ENCODE measurements around the gene CDC73.
"Not testable (repeated sequence)": the region's sequence is repeated elsewhere in the genome, so short reads cannot be mapped to it uniquely, and the experiment has no call there.

CDC73 gene

DNA sequence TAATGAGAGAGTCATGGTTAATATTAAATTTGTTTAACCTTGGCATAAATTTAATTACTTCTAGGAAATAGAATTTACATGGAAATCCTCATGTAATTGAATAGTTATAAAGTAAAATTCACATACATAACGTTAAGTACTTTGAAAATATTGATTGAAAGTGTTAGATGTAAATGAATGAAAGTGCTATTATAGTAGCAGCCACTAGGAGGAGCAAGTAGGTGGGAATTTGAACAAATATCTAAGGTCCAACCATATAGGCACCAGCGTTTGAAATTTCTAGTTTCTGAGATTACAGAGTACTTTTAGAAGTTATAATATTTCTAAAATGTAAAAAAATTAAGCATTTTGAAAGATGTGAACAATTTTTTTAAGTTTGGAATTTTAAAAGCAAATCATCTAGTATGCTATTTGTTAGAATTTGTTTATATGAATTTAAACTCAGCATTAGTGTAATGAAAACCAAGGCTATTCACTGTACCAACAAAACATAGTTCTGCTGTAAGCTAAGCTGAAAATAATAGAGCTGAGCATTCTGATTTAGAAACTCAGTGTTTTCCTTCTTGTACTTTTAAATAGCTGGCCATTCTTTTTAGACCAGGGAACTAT, 61.3 kb downstream of the CDC73 start:
- H3K4me3 ChIP-seq (ENCODE audit: control insufficient read depth, low read depth, low read length), result no peak overlapping the region
- TF ChIP-seq, protein P1, sequence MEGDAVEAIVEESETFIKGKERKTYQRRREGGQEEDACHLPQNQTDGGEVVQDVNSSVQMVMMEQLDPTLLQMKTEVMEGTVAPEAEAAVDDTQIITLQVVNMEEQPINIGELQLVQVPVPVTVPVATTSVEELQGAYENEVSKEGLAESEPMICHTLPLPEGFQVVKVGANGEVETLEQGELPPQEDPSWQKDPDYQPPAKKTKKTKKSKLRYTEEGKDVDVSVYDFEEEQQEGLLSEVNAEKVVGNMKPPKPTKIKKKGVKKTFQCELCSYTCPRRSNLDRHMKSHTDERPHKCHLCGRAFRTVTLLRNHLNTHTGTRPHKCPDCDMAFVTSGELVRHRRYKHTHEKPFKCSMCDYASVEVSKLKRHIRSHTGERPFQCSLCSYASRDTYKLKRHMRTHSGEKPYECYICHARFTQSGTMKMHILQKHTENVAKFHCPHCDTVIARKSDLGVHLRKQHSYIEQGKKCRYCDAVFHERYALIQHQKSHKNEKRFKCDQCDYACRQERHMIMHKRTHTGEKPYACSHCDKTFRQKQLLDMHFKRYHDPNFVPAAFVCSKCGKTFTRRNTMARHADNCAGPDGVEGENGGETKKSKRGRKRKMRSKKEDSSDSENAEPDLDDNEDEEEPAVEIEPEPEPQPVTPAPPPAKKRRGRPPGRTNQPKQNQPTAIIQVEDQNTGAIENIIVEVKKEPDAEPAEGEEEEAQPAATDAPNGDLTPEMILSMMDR (IDR thresholded peaks at IDR 0.05; ENCODE audit: control insufficient read depth, insufficient read depth, low read depth, low read length, missing control alignments), result peak; percentile 68
- DNase-seq (ENCODE audit: low read depth), result no peak

DNA sequence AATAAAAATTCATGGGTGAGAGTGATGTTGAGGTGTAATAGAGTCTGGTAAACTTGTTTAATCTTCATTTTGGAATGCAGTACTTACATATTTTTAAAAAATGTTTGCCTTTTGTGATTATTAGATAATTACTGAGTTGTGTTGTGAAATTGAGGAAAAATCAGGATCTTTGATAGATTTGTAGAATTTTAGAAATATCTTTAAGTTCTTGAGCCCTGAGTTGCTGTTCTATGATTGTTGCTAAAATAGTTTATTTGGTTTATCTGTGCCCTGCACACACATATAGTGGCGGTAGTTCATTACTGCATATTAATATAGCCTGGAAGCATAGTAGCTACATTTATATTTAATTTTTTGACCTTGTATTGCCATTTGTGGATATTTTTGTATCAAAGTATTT, 62.9 kb downstream of the CDC73 start:
- TF ChIP-seq, protein P1 (IDR thresholded peaks at IDR 0.05; ENCODE audit: control insufficient read depth, insufficient read depth, low read depth, low read length, missing control alignments), result no peak
- no peak overlapping the region for H3K4me3 ChIP-seq (ENCODE audit: control insufficient read depth, low read depth, low read length)
- no peak for DNase-seq (ENCODE audit: low read depth)

DNA sequence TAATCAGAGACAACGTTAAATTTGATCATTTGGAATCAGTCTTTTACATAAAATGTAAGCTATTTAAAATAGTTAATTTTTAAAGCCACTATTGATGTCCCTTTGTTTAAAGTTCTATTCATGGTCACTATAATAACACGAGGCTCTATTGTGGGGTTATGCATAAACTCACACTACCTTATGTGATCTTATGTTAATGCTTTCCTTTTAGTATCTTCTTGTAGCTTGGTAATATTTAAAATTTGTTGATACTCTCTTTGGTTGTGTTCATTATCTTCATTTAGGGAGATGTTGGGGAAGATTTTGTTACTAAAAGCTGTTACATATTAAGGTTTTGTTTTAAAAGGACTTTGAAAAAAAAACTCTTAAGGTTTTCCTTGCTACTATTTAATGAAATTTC, 63.4 kb downstream of the CDC73 start:
- TF ChIP-seq, protein P1 (IDR thresholded peaks at IDR 0.05; ENCODE audit: control insufficient read depth, insufficient read depth, low read depth, low read length, missing control alignments), result no peak
- H3K4me3 ChIP-seq (ENCODE audit: control insufficient read depth, low read depth, low read length), result no peak overlapping the region
- DNase-seq (ENCODE audit: low read depth), result no peak

DNA sequence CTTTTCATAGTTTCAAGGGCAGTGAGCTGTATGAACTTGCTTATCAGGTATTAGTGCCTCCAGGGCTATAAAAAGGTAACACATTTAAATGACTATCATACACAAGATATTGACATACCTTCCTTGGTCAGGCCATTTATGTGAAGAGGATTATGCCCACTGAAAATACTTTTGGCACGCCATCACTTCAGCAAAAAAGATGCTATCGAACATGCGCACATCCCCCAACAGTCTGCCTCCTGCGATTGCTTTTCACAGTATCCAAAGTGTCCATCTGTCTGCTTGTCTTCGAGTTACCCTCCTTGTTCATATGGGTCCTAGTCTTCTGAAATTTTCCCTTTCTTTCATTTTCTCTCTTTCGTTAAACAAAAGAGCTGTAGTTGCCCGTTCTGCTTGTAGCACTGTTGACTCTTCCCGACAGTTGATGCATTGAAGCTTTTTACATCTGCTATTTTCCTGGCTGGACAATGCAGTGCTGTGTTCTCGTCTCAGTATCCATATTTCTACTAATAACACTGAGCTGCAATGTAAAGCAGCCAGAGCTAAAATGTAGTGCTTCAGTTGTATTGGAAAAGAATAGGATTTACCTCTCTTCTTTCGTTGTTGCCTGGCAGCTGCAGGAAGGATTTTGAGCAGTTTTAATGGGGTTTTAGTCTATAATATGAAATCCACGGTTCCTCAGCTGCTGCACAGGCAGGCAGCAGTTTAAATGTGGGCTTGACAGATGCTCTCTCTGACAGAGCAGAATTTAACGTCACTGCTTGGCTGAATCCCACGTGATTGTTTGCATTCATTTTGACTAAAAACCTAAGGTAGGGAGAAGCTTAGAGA, 64.3 kb downstream of the CDC73 start, which contains the start of gene B3GALT2:
TSS of gene B3GALT2 (minus strand) at position 713 of the 831 bp plus-strand sequence. CDS start 5,051 bp downstream, outside the sequence.
- peak within 1 kb of the TSS; percentile 28 for H3K4me3 ChIP-seq (ENCODE audit: control insufficient read depth, low read depth, low read length)
- no peak for DNase-seq (ENCODE audit: low read depth)
- TF ChIP-seq, protein P1 (IDR thresholded peaks at IDR 0.05; ENCODE audit: control insufficient read depth, insufficient read depth, low read depth, low read length, missing control alignments), result no peak

DNA sequence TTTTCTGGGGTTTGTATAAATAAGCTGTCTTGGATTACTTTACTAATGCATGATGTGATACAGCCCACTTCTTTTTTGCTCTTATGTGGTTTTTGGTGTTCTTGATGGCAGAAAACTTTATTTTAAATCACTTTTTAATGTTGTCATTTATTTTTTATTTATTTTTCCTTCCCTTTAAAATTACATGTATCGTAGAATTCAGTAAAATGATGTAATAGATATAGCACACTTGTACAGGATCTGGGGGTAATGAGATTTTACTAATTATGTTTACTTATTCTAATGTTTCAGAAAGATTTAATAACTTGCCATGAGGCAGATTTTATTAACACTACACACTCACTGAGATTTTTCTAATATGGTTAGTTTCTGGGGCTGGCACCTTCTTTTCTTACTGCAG, 65.3 kb downstream of the CDC73 start:
- TF ChIP-seq, protein P1 (IDR thresholded peaks at IDR 0.05; ENCODE audit: control insufficient read depth, insufficient read depth, low read depth, low read length, missing control alignments), result no peak
- DNase-seq (ENCODE audit: low read depth), result no peak
- H3K4me3 ChIP-seq (ENCODE audit: control insufficient read depth, low read depth, low read length), result no peak overlapping the region

DNA sequence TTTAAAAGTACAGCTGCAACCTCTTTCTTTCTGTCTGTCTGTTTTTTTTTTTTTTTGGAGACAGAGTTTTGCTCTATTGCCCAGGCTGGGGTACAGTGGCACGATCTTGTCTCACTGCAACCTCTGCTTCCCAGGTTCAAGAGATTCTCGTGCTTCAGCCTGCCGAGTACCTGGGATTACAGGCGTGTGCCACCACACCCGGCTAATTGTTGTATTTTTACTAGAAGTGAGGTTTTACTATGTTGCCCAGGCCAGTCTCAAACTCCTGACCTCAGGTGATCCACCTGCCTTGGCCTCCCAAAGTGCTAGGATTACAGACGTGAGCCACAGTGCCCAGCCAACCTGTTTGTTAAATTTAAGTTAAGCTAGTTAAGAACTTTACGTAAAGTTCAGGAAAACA, 67.1 kb downstream of the CDC73 start:
- DNase-seq (ENCODE audit: low read depth); H3K4me3 ChIP-seq (ENCODE audit: control insufficient read depth, low read depth, low read length): not testable (repeated sequence)

DNA sequence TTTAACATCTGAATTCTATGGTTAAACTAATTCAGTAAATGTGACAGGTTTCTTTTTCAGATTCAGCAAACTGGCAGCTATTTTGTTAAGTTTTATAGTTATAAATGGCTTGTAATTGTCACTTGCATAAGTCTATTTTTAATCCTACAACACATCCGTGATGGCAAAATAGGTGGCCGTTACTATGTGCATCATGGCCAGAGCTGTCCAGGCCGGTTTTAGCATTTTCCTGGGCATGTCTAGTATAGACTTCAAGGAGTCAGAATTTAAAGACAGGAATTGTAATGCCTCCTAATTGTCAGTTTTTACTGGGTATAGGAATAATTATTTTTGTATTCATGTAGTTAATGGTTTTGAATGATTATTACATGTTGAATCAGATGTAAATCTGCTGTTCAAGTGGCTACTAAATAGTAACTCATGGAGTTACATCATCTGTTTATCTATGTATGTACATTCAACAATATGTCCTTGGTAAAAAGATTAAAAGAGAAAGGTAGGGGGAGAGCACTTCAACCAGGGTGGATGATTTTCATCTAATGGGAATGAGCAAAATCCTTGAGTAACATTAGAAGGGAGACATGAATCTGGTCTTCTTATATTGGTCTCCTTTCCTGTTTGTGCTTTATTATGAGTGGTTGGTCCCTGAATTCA, 67.7 kb downstream of the CDC73 start:
- DNase-seq (ENCODE audit: low read depth), result no peak
- H3K4me3 ChIP-seq (ENCODE audit: control insufficient read depth, low read depth, low read length), result no peak overlapping the region
- TF ChIP-seq, protein P1 (IDR thresholded peaks at IDR 0.05; ENCODE audit: control insufficient read depth, insufficient read depth, low read depth, low read length, missing control alignments), result no peak

All from AG09309 (cell line).